GM23338 (cell line): ENCODE measurements around the gene COA7.

Source experiments
- CREB1 ChIP-seq: fragments of 250-450 bp; sonication (Bioruptor Pico); IDR thresholded peaks from 2 replicates; pipeline ENCODE4 v1.5.0; 2020; ENCODE audit warnings: low read depth, mild to moderate bottlenecking, moderate library complexity
- EZH2 ChIP-seq: fragments of 200-600 bp; sonication (generic); IDR thresholded peaks from one replicate; pipeline ENCODE4 v1.8.0; 2017; ENCODE audit warnings: antibody characterized with exemption, mild to moderate bottlenecking, low read depth; ENCODE audit not compliant: unreplicated experiment
- EZH2phosphoT487 ChIP-seq: fragments of 200-600 bp; sonication (generic); IDR thresholded peaks from one replicate; pipeline ENCODE4 v1.8.1; 2018; ENCODE audit warnings: antibody characterized with exemption; ENCODE audit not compliant: unreplicated experiment
- NANOG ChIP-seq: IDR thresholded peaks from 2 replicates; pipeline ENCODE4 v1.6.1; 2016; ENCODE audit warnings: antibody characterized with exemption, borderline replicate concordance
- POLR2AphosphoS5 ChIP-seq: IDR thresholded peaks from 2 replicates; pipeline ENCODE4 v1.6.1; 2016; ENCODE audit warnings: antibody characterized with exemption, low read depth
- REST ChIP-seq: IDR thresholded peaks from one replicate; pipeline ENCODE4 v1.6.1; 2018; ENCODE audit warnings: antibody characterized with exemption; ENCODE audit not compliant: unreplicated experiment
- ZNF114 ChIP-seq: fragments of 250-450 bp; sonication (Bioruptor Pico); IDR thresholded peaks from 2 replicates; pipeline ENCODE4 v1.5.0; 2020; ENCODE audit warnings: mild to moderate bottlenecking, moderate library complexity
- ZNF331 ChIP-seq: fragments of 250-450 bp; sonication (Bioruptor Pico); IDR thresholded peaks from 2 replicates; pipeline ENCODE4 v1.5.0; 2020; ENCODE audit warnings: low read depth, mild to moderate bottlenecking, moderate library complexity
- ZNF462 ChIP-seq: fragments of 250-450 bp; sonication (Bioruptor Pico); IDR thresholded peaks from 2 replicates; pipeline ENCODE4 v1.5.0; 2020; ENCODE audit warnings: mild to moderate bottlenecking, moderate library complexity
- TF ChIP-seq, protein P1 (sequence below), 2 experiments: fragments of 200-600 bp in 1 of 2; sonication (generic) in 1 of 2; conservative IDR thresholded peaks; 2 replicates each; pipeline versions ENCODE4 v1.5.1 to v1.6.1; 2016 to 2017; ENCODE audit warnings: antibody characterized with exemption in 2 of 2, low read depth in 2 of 2, mild to moderate bottlenecking in 2 of 2, moderate library complexity in 1 of 2

GRCh38 chr1:52635321-52636089, 62.6 kb downstream of the COA7 start:
- TF ChIP-seq POLR2AphosphoS5: no peak
- TF ChIP-seq, protein P1, sequence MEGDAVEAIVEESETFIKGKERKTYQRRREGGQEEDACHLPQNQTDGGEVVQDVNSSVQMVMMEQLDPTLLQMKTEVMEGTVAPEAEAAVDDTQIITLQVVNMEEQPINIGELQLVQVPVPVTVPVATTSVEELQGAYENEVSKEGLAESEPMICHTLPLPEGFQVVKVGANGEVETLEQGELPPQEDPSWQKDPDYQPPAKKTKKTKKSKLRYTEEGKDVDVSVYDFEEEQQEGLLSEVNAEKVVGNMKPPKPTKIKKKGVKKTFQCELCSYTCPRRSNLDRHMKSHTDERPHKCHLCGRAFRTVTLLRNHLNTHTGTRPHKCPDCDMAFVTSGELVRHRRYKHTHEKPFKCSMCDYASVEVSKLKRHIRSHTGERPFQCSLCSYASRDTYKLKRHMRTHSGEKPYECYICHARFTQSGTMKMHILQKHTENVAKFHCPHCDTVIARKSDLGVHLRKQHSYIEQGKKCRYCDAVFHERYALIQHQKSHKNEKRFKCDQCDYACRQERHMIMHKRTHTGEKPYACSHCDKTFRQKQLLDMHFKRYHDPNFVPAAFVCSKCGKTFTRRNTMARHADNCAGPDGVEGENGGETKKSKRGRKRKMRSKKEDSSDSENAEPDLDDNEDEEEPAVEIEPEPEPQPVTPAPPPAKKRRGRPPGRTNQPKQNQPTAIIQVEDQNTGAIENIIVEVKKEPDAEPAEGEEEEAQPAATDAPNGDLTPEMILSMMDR (conservative IDR thresholded peaks at IDR 0.05; ENCODE audit: low read depth in 2 of 2): no peak
- no peak for TF ChIP-seq REST
- no peak for TF ChIP-seq EZH2
- TF ChIP-seq CREB1: no peak
- no peak for TF ChIP-seq EZH2phosphoT487
- no peak for TF ChIP-seq ZNF331
- no peak for TF ChIP-seq ZNF114 (CRISPR knock-in tag)
- TF ChIP-seq ZNF462 (CRISPR knock-in tag): no peak
- TF ChIP-seq NANOG: no peak
